GM19023 (cell line): ENCODE measurements around the gene SNW1.
A peak's percentile ranks its signal among the peaks of the same experiment; 100 is the strongest.
"Not testable (repeated sequence)": the region's sequence is repeated elsewhere in the genome, so short reads cannot be mapped to it uniquely, and the experiment has no call there.

ENCODE experiments used
- ATAC-seq: cut with Tn5 transposase; IDR thresholded peaks from one replicate; pipeline ENCODE4 v1.9.1; 2021; ENCODE audit warnings: mild to moderate bottlenecking, moderate library complexity; ENCODE audit not compliant: unreplicated experiment

SNW1 gene

GRCh38 chr14:77760381-77761204, at the start of gene SNW1:
Gene SNW1 (minus strand): TSS chr14:77761156. CDS start chr14:77761127, 29 bp downstream.
- peak; percentile 94 for ATAC-seq

DNA sequence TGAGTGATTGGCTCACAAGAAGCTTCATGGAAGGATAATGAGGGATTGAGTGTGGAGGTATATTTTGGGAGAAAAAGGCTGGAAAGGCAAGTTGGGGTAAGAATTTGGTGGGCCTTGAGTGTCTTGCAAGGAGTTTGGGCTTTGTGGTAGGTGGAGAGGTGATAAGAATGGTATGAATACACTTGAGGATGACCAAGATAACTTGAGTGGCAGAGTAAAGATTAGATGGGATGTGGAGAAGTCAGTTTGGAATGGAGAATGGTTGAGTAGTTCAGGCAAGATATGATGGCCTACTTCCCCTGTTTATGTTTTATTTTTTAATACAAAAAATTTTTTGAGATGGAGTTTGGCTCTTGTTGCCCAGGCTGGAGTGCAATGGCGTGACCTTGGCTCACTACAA, 48.1 kb upstream of the SNW1 start:
- ATAC-seq: no peak

GRCh38 chr14:77808250-77808649, 47.3 kb upstream of the SNW1 start:
- no peak for ATAC-seq

DNA sequence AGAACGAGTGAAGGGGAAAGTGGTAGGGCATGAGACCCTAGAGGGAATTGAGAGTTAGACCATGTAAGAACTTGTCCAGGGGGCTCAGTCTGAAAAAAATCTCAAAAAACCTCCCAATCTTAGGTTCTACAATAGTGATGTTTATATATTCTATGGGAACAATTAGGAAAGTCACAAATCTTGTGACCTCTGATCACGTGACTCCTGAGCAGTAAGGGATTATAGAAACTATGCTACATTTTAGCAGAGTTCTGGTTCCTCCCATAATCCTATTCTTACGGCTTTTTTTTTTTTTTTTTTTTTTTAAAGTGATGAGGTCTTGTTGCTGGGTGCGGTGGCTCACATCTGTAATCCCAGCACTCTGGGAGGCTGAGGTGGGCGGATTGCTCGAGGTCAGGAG, 44.8 kb upstream of the SNW1 start:
- no peak for ATAC-seq

DNA sequence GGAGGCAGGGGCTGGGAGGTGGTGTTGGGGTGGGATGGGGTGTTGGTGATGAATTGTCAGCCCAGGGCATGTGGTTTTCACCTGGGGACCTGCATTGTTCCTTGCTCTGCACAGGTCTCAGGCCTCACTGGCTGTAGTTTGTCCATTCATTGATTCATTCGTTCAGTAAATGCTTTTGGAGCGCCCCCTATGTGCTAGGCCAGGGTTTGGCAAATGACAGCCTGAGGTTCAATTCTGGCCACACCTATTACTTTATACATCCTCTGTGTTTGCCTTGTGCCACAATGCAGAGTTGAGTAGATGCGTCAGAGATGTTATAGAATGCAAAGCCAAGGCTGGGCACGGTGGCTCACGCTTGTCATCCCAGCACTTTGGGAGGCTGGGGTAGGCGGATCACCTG, 43.6 kb upstream of the SNW1 start:
- no peak for ATAC-seq

DNA sequence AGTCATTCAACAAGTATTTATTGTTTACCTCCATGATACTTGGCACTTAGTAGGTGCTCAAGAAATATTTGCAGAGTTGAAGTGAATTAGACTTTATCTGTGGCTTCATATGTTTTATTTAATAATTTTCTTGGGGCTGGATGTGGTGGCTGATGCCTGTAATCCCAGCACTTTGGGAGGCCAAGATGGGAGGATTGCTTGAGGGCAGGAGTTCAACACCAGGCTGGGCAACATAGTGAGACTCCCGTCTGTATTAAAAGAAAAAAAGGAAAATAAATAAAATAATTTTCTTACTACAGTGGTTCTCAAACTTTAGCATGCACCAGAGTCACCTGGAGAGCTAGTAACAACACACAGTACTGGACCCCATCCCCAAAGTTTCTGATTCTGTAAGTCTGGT, 39.9 kb upstream of the SNW1 start:
- no peak for ATAC-seq

- peak; percentile 97 for ATAC-seq
Observed at GRCh38 chr14:77799863-77800730, 39.1 kb upstream of the SNW1 start, which contains the start of gene ADCK1. Gene ADCK1 (plus strand): TSS chr14:77800109. CDS start chr14:77818979, 18,870 bp downstream.

DNA sequence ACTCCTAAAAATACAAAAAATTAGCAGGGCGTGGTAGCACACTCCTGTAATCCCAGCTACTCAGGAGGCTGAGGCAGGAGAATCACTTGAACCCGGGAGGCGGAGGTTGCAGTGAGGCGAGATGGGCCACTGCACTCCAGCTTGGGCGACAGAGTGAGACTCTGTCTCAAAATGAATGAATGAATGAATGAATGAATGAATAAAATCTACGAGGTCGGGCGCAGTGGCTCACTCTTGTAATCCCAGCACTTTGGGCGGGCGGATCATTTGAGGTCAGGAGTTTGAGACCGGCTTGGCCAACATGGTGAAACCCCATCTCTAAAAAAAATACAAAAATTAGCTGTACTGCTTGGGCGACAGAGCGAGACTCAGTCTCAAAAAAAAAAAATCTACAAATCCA, 38.5 kb upstream of the SNW1 start:
- ATAC-seq: not testable (repeated sequence)

GRCh38 chr14:77794357-77794756, 33.4 kb upstream of the SNW1 start:
- ATAC-seq: no peak

GRCh38 chr14:77793255-77793654, 32.3 kb upstream of the SNW1 start:
- not testable (repeated sequence) for ATAC-seq

- ATAC-seq: no peak
Observed at GRCh38 chr14:77791225-77791600, 30.3 kb upstream of the SNW1 start.

- ATAC-seq: no peak
Observed at GRCh38 chr14:77790566-77791224, 29.7 kb upstream of the SNW1 start.

- ATAC-seq: no peak
Observed at GRCh38 chr14:77786148-77786547, 25.2 kb upstream of the SNW1 start.

DNA sequence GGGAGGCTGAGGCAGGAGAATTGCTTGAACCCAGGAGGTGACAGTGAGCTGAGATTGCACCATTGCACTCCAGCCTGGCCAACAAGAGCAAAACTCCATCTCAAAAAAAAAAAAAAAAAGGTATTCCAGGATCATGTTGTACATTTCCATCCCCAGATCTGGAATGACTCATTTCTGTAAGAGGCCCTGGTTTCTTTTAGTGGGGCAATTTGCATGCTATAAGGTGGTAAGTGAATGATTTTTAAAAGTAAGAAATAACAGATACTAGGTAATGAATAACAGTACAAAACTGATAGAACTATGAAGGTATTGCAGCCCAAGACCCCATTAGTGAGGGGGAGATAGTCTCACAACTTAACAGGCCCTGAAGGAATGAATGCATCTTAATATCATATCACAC, 21.2 kb upstream of the SNW1 start:
- no peak for ATAC-seq

GRCh38 chr14:77773966-77774365, 13.0 kb upstream of the SNW1 start:
- not testable (repeated sequence) for ATAC-seq

DNA sequence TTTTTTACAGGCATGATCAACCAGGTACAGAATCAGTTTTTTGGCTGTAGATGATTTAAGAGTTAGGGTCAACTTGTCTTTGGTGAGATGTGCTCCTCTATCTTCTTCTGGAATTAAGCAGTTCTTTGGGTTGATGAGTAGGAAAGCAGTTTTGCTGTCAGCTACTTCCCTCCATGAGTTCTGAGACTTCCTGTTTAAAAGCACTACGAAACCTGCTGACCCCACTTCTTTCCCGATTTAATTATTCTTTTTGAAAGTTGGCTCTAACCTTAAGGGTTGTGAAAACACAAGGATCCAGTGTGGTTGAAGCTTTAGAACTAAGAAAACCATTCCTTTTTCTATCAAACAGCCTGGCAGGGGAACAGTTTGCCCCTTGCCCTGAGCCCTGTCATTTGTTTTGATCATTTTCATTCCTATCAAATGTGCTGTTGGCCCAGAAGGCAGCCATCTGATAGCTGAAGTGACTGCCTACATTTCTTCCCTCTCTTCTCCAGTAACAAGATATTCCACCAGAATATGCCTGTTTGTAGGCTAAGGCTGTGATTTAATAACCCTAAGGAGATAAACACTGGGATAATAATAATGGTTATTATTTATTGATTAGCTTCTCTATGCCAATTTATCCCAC, 7.6 kb upstream of the SNW1 start:
- ATAC-seq: not testable (repeated sequence)

DNA sequence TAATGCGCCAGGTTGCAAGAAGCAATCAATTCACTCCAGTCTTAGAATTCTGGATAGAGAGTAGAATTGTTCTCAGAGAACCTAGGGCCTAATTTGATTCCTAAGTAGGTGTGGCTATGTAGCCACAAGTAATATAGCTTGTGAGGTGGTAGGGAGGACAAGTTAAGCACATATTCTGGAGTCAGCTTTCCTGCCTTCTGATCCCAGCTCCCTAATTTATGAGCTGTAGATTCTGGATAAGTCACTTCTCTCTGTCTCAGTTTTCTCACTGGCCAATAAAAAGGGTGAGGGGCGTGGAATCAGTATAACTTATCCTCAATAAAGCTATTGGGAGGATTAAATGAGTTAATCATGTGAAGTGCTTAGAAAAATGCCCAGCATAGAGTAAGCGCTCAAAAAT, 3.0 kb upstream of the SNW1 start:
- no peak for ATAC-seq

DNA sequence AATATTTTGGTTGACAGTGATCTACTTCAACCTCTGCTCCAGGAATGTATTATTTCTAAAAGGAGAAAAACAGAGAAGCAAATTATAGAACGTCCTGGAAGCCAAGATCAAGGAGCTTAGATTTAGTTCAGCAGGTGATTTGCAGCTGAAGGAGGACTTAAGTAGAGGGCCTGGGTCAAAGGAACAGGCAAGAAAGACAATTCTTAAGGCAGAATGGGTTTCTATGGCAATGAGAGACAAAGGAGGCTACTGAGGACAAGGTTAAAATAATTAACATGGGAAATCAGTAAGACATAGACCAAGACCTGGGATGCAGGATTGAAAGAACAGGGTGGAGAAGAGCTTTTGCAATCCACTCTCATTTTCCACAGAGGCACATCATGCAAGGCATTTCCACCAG, 2.4 kb upstream of the SNW1 start:
- no peak for ATAC-seq

DNA sequence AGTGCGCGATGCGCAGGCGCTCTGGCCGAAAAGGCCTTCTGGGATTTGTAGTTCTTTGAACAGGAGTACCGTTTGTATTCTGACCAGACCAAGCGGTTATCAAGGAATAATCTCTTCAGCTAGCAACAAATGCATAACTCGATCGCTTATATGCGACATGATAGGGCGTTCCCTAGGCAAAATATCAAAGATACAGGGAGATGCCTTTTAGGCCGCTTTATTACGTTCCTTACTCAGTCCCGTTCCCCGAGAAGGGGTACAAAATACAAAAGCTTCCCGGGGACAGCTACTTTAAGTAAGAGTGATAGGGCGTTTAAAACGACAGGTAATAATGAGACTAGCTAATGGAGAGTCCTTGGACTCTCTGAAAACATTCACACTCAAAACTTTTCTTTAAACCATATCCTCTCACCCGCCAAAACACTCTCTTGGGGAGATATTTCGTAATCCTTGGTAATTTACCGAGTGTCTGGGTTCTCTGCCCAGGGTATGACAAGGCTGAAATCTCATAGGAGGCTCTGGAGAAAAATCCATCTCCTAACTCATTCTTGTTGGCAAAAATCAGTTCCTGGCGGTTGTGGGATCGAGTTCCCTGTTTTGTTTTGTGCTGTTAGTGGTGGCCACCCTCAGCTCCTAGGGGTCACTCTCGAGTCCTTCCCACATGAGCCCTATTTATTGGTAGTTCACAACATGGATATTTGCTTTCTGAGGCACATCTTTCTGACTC, 412 bp upstream of the SNW1 start:
- peak; percentile 28 for ATAC-seq

GRCh38 chr14:77752799-77753516, 8.0 kb downstream of the SNW1 start:
- ATAC-seq: no peak
